Activated T-helper 17 cell treated with anti-CD3 and anti-CD28 coated beads, Interleukin-2, amount 50 U/mL, for 72 hours (primary cell): ENCODE data around the gene NCOR1. TPM values are rescaled to one million over a fixed set of nuclear protein-coding genes. Genes with fewer than 3 reads are reported as not detected.
A peak's percentile ranks its signal among the peaks of the same experiment; 100 is the strongest.
"Not testable (repeated sequence)": the region's sequence is repeated elsewhere in the genome, so short reads cannot be mapped to it uniquely, and the experiment has no call there.

ENCODE experiments used
- ATAC-seq: fragments of 150-1000 bp; cut with Tn5 transposase; replicated peaks from 2 replicates; pipeline ENCODE4 v1.10.0; 2021; ENCODE audit warnings: mild to moderate bottlenecking, moderate library complexity
- H3K27ac Mint-ChIP-seq: one replicate; pipeline ENCODE4 v1.8.0; 2022; ENCODE audit warnings: mixed read lengths
- H3K27me3 Mint-ChIP-seq: one replicate; pipeline ENCODE4 v1.8.0; 2022; ENCODE audit warnings: mixed read lengths
- H3K36me3 Mint-ChIP-seq: one replicate; pipeline ENCODE4 v1.8.0; 2022; ENCODE audit warnings: low read depth, mild to moderate bottlenecking, mixed read lengths
- H3K4me1 Mint-ChIP-seq: one replicate; pipeline ENCODE4 v1.8.0; 2022; ENCODE audit warnings: mixed read lengths
- H3K4me3 Mint-ChIP-seq: one replicate; pipeline ENCODE4 v1.8.0; 2022; ENCODE audit warnings: mild to moderate bottlenecking, mixed read lengths
- H3K9me3 Mint-ChIP-seq: one replicate; pipeline ENCODE4 v1.8.0; 2022; ENCODE audit warnings: mixed read lengths
- total RNA-seq, 2 donors: library from RNA; stranded (reverse); gene quantifications; one replicate each; pipeline ENCODE4 v1.2.3, GENCODE V29; 2022

NCOR1 gene
- total RNA-seq, 2 donors from 2014 or later: 112 to 144 TPM

DNA sequence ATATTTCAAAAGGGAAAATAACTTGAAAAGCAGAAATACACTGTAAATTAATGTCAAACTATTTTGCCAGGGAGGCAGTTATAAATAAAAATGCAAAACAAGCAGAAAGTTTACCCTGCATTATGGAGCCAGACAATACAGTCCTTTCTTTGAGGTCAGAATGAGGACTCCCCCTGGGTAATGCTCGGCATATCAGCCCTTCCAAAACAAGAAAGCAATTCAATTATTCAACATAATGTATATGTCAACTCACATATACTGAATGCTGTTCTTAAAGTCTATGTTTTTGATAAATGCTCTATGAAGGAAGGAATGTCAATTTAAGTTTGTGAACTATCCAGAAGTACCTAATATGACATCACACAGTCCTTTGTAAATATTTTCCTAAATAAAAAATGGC is 143.3 kb downstream of the NCOR1 start:
- H3K9me3 Mint-ChIP-seq: no peaks in the 10 kb centered on the region
- H3K36me3 Mint-ChIP-seq: peaks cover 100% of the 10 kb centered on the region
- H3K4me3 Mint-ChIP-seq: no peak overlapping the region
- no peak for ATAC-seq
- H3K27ac Mint-ChIP-seq: peak overlapping the region; percentile 58
- H3K4me1 Mint-ChIP-seq: peaks cover 5% of the 10 kb centered on the region
- no peaks in the 10 kb centered on the region for H3K27me3 Mint-ChIP-seq

DNA sequence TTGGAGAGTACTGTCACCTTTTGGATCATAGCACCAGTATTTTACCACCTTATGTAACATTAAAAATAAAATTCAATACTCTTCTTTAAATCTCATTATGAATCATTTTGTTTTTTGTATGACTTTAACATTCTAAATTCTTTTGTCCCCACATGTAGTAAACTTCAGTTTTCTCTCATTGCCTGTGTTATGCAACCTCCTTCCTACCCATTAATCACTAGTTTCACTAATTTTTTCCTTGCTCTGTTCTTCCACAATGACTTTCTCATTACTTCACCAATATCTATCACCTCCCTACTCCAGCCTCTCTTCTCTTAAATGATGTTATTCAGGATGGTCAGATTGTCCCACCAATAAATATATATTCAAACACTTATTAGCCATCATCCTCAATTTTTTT is 147.0 kb downstream of the NCOR1 start:
- H3K27me3 Mint-ChIP-seq: no peaks in the 10 kb centered on the region
- peaks cover 5% of the 10 kb centered on the region for H3K4me1 Mint-ChIP-seq
- H3K9me3 Mint-ChIP-seq: no peaks in the 10 kb centered on the region
- H3K36me3 Mint-ChIP-seq: peaks cover 100% of the 10 kb centered on the region
- no peak overlapping the region for H3K4me3 Mint-ChIP-seq
- peak overlapping the region; percentile 1 for H3K27ac Mint-ChIP-seq
- peak; percentile 60 for ATAC-seq

DNA sequence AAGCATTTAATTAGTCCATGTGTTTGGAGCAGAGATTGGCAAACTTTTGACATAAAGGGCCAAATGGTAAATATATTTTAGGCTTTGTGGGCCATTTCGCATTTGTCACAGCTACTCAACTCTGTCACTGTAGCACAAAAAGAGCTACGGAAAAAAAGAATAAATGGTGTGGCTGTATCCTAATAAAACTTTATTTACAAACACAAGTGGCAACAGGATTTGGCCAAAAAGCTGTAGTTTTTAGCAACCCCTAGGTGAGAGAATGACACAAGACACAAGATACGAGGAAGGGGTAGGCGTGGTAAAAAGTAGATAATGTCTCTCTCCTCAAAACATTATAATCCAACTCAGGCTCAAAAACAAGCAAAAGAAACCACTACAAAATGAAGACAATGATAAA is 149.2 kb downstream of the NCOR1 start:
- H3K27ac Mint-ChIP-seq: peak overlapping the region; percentile 19
- H3K9me3 Mint-ChIP-seq: no peaks in the 10 kb centered on the region

DNA sequence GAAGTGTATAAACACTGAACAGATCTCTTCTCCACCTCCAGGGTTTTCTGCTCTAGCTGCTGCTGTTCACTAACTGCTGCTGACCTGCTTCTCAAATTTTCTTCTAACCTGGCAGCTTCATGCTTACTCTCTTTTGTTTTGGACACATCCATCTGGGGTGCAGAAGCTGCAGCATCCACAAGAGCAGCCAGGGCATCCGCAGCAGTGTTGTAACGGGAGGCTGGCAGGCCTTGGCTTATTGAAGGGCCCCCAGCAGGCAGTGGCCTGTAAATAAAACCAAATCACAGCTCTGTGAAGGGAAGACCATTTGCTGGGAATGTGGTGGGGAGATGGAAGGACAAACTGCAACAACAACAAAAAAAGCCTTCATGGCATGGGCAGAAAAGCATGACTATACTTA is 153.7 kb downstream of the NCOR1 start:
- Mint-ChIP-seq H3K27me3 (no peaks in the 10 kb centered on the region), H3K4me3 (no peak overlapping the region), H3K36me3 (peaks cover 100% of the 10 kb centered on the region), H3K9me3 (no peaks in the 10 kb centered on the region), H3K27ac (peak overlapping the region; percentile 6), H3K4me1 (no peaks in the 10 kb centered on the region)
- ATAC-seq: no peak

More for the DNA sequence above, 149.2 kb downstream of the NCOR1 start:
- no peak for ATAC-seq
- Mint-ChIP-seq H3K27me3 (no peaks in the 10 kb centered on the region), H3K4me3 (no peak overlapping the region), H3K36me3 (peaks cover 100% of the 10 kb centered on the region), H3K4me1 (peaks cover 5% of the 10 kb centered on the region)

DNA sequence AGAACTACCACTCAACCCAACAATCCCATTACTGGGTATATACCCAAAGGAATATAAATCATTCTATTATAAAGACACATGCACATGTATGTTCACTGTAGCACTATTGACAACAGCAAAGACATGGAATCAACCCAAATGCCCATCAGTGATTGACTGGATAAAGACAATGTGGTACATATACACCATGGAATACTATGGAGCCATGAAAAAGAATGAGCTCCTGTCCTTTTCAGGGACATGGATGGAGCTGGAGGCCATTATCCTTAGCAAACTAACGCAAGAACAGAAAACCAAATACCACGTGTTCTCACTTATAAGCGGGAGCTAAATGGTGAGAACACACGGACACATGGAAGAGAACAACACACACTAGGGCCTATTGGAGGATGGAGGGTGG is 160.2 kb downstream of the NCOR1 start:
- not testable (repeated sequence) for H3K9me3 Mint-ChIP-seq, H3K4me3 Mint-ChIP-seq, ATAC-seq, H3K27me3 Mint-ChIP-seq
- peaks cover 94% of the 10 kb centered on the region for H3K36me3 Mint-ChIP-seq
- H3K27ac Mint-ChIP-seq: peak overlapping the region; percentile 16
- H3K4me1 Mint-ChIP-seq: peaks cover 15% of the 10 kb centered on the region

DNA sequence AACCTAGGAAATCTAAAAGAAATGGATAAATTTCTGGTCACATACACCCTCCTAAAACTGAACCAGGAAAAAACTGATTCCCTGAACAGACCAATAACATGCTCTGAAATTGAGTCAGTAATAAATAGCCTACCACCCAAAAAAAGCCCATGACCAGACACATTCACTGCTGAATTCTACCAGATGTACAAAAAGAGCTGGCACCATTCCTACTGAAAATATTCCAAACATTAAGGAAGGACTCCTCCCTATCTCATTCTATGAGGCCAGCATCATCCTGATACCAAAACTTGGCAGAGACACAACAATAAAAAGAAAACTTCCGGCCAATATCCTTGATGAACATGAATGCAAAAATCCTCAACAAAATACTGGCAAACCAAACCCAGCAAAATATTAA is 162.8 kb downstream of the NCOR1 start:
- peaks cover 15% of the 10 kb centered on the region for H3K4me1 Mint-ChIP-seq
- peaks cover 89% of the 10 kb centered on the region for H3K36me3 Mint-ChIP-seq
- ATAC-seq: no peak
- no peak overlapping the region for H3K4me3 Mint-ChIP-seq
- H3K9me3 Mint-ChIP-seq: no peaks in the 10 kb centered on the region
- H3K27ac Mint-ChIP-seq: peak overlapping the region; percentile 5
- no peaks in the 10 kb centered on the region for H3K27me3 Mint-ChIP-seq

DNA sequence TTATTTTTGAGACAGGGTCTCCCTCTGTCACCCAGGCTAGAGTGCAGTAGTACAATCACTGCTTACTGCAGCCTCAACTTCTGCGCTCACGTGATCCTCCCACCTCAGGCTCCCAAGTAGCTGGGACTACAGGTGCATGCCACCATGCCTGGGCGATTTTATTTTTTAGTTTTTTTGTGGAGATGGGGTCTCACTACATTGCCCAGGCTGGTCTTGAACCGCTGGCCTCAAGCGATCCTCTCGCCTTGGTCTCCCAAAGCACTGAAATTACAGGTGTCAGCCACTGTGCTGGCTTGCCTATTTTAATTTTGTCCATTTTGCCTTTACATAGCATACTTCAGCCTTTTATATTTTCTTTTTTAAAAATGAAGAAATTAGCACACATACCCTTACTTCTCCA is 164.5 kb downstream of the NCOR1 start:
- H3K36me3 Mint-ChIP-seq: peaks cover 89% of the 10 kb centered on the region
- peak overlapping the region; percentile 32 for H3K27ac Mint-ChIP-seq
- ATAC-seq: no peak
- no peaks in the 10 kb centered on the region for H3K9me3 Mint-ChIP-seq
- H3K4me3 Mint-ChIP-seq: no peak overlapping the region
- no peaks in the 10 kb centered on the region for H3K27me3 Mint-ChIP-seq
- H3K4me1 Mint-ChIP-seq: peaks cover 15% of the 10 kb centered on the region

DNA sequence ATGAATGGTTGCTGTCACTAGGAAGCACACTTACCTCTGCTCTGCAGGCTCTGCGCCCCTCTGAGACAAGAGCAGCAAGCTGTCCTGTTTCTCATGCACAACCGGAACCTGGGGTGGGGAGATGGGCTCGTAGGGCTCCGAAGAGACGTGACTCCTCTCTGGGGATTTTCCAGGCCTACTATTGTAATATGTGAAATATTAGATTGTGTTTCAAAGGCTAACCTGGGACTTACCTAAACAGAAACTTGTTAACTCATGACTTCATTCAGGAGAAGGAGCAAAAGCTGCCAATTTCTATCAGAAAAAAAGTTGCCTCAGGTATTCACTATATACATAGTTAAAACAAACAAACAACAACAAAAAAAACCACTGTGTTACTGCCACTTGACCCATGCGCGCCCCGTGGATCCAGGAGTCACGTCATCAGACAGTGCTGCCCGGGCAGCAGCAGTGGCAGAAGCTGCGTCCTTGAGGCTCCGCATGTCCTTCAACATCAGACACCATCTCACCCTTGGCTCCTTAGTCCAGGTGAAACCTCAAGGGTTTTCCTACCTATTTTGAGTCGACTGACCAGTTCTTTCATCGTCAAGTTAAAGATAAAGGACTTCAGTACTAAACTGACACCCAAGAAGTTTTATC is 166.4 kb downstream of the NCOR1 start:
- peaks cover 89% of the 10 kb centered on the region for H3K36me3 Mint-ChIP-seq
- no peaks in the 10 kb centered on the region for H3K27me3 Mint-ChIP-seq
- H3K4me1 Mint-ChIP-seq: peaks cover 4% of the 10 kb centered on the region
- no peaks in the 10 kb centered on the region for H3K9me3 Mint-ChIP-seq
- no peak for ATAC-seq
- H3K27ac Mint-ChIP-seq: no peak overlapping the region
- H3K4me3 Mint-ChIP-seq: no peak overlapping the region

DNA sequence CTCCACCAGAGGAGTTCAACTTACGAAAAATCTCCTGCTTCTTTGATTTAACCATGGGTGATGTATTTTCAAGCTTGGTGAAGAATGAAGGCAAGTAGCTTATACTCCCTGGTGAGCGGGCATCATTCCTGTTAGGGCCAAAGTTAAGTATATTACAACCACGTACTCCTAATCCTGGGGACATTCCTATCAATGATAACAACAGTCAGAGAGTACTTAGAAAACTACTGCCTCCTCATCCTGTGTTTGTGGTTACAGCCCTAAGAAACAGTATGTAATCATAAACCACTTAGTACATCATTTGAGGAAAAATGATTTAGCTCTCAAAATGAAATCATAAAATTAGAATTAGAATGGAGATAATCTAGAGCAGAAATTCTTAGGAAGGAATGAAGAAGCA is 168.4 kb downstream of the NCOR1 start:
- Mint-ChIP-seq H3K27me3 (no peaks in the 10 kb centered on the region), H3K36me3 (peaks cover 89% of the 10 kb centered on the region), H3K4me3 (no peak overlapping the region), H3K9me3 (no peaks in the 10 kb centered on the region), H3K27ac (peak overlapping the region; percentile 85), H3K4me1 (peaks cover 5% of the 10 kb centered on the region)
- no peak for ATAC-seq

DNA sequence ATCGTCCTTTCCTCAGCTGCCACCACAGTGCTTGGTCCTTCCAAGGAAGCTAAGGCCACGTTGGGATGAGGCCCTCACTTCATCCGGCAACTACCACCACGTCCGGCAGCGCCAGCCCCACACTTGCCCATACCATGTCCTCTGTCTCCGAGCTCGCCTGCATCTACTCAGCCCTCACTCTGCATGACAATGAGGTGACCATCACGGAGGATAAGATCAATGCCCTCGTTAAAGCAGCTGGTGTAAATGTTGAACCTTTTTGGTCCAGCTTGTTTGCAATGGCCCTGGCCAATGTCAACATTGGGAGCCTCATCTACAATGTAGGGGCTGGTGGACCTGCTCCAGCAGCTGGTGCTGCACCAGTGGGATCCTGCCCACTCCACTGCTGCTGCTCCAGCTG is 170.8 kb downstream of the NCOR1 start:
- Mint-ChIP-seq H3K27me3 (no peaks in the 10 kb centered on the region), H3K4me3 (no peak overlapping the region), H3K36me3 (peaks cover 94% of the 10 kb centered on the region), H3K9me3 (no peaks in the 10 kb centered on the region), H3K27ac (peak overlapping the region; percentile 37), H3K4me1 (peaks cover 5% of the 10 kb centered on the region)
- no peak for ATAC-seq

DNA sequence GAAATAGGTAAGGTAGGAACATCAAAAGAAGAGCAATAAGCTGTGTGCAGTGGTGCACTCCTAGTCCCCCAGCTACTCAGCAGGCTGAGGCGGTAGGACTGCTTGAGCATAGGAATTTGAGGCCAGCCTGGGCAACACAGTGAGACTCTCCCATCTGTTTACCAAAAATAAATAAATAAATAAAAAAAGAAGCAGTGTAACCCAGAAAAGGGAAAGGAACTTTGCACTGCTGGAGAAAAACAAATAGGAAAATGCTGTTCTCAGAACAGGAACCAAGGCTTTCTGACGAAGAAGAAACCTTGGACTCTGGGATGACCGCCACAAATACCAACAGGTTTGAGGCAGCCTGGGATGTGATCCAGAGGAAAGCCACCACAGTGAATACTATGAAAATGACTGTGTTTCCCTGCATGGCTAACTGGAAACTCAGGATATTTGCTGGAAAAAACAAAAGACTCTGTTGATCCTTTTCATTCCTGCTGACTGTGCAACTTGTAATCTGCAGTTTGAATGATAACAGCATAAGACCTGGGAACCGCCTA is 174.6 kb downstream of the NCOR1 start:
- no peak for ATAC-seq
- Mint-ChIP-seq H3K36me3 (peaks cover 96% of the 10 kb centered on the region), H3K9me3 (no peaks in the 10 kb centered on the region), H3K4me3 (no peak overlapping the region), H3K27ac (no peak overlapping the region), H3K4me1 (peaks cover 12% of the 10 kb centered on the region), H3K27me3 (no peaks in the 10 kb centered on the region)

DNA sequence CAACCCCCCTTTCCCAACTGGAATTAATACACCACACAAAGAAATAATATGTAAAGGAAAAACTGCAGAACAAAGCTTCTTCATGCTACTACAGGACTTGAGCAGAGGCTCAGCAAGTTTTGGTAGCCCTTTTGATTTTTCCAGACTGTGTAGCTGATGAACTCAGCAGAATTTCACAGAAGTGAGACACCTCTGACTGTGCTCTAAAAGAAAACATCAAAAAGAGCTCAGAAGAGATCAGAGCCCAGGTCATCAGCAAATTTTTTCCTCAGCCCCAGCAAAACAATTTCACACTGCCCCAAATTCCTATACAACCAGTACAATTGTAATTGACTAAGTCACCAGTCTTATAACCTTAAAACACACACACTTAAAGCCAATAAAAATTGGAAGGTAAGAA is 177.7 kb downstream of the NCOR1 start:
- H3K4me3 Mint-ChIP-seq: no peak overlapping the region
- H3K27me3 Mint-ChIP-seq: no peaks in the 10 kb centered on the region
- H3K36me3 Mint-ChIP-seq: peaks cover 96% of the 10 kb centered on the region
- H3K27ac Mint-ChIP-seq: peak overlapping the region; percentile 68
- peaks cover 17% of the 10 kb centered on the region for H3K4me1 Mint-ChIP-seq
- peak; percentile 46 for ATAC-seq
- H3K9me3 Mint-ChIP-seq: no peaks in the 10 kb centered on the region

DNA sequence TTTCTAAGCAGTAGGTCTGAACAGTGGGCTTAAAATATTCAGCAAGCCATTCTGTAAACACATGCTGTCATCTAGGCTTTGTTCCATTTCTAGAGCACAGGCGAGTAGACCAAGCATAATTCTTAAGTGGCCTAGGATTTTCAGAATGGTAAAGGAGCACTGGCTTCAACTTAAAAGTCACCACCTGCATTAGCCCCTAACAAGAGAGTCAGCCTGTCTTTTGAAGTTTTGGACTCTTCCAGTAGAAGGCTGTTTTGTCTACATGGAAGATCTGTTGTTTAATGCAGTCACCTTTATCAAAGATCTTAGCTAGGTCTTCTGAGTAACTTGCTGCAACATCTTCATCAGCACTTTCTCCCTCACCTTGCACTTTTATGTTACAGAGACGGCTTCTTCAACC is 179.1 kb downstream of the NCOR1 start:
- no peaks in the 10 kb centered on the region for H3K9me3 Mint-ChIP-seq
- H3K4me1 Mint-ChIP-seq: peaks cover 15% of the 10 kb centered on the region
- no peak overlapping the region for H3K4me3 Mint-ChIP-seq
- no peaks in the 10 kb centered on the region for H3K27me3 Mint-ChIP-seq
- ATAC-seq: no peak
- no peak overlapping the region for H3K27ac Mint-ChIP-seq
- peaks cover 99% of the 10 kb centered on the region for H3K36me3 Mint-ChIP-seq

DNA sequence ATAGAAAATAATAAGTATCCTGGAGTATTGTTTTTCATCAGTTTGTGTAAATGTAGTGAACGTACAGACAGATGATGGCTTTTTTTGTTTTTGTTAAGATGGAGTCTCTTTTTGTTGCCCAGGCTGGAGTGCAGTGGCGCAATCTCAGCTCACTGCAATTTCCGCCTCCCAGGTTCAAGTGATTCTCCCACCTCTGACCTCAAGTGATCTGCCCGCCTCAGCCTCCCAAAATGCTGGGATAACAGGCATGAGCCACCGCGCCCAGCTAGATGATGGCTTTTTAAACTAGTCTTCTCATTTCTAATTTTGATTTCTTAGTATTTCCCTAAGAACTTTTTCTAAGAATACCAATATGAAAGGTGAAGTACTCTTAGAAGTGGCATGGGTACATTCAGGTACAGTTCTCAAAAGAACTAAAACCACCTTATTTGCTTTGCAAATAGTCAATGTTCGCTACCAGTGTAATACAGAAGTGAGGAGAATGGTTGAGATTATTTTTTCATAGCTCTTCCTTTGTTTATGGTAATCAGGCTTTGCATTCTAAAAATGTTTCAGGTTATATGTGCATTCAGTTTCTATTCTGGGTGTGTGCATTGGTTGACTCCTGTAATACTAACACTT is 181.5 kb downstream of the NCOR1 start:
- peaks cover 100% of the 10 kb centered on the region for H3K36me3 Mint-ChIP-seq
- peaks cover 15% of the 10 kb centered on the region for H3K4me1 Mint-ChIP-seq
- H3K9me3 Mint-ChIP-seq: no peaks in the 10 kb centered on the region
- H3K4me3 Mint-ChIP-seq: no peak overlapping the region
- no peak for ATAC-seq
- no peaks in the 10 kb centered on the region for H3K27me3 Mint-ChIP-seq
- peak overlapping the region; percentile 30 for H3K27ac Mint-ChIP-seq
